T-helper 2 cell (primary cell): ENCODE data around the gene CEBPZ.
"Not testable (repeated sequence)": the region's sequence is repeated elsewhere in the genome, so short reads cannot be mapped to it uniquely, and the experiment has no call there.

Experiments
- DNase-seq, 5 experiments: peaks; one replicate each; pipeline versions ENCODE4 v3.0.0 to v3.0.0-alpha.2; 2012 to 2022

The CEBPZ gene

DNA sequence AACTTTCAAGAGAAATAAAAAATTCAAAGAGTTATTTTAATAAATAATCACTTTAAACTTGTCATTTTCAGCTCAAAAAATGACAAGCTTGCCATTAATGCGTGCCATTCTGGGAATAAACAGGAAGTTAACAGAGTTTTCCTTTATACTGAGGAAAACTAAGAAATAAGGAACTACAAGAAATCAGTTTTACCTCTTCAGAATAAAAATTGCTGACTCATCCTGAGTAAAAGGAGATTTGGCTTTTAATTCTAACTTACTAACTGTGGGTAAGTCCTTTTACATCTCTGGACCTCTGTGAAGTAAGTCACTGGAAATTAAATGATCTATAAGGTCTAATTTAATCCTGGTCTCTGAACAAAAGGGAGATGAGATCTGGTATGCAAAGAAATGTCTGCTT lies 16.1 kb downstream of the CEBPZ start:
- DNase-seq: no peak

DNA sequence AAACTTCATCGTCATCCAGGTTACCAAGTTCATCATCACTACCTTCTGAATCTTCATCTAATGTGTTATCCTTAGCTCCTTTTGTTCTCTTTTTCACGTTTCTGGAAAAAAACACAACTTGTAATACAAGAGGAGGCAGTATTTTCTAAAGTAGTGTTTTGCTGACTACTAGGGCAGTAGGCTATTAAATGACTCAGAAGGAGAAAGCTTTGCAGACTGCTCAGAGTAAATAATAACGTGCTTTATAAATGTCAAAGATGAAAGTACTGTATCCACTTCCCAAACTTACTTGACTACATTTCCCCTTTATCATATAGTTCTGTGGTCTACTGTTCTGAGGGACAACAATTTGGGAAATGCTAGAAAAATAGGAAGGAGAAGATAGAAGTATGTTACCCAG lies 19.5 kb downstream of the CEBPZ start:
- no peak for DNase-seq

DNA sequence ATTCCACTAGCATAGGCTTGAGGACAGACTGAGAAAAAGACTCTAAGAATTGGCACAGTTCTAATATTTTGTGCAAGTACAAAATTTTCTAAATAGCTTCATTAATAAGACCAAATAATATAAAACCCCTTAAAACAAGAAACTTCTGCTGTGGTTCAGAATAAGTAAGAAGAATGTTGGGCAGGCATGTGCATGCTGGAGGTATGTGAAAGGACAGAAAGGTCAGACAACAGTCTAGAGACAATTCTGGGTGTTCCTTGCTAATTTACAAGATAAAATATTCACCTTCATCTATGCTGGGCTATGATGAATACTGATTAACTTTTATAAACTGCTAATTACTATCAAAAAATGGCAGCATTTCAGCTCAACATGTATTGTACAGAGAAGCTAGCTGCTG lies 20.2 kb downstream of the CEBPZ start:
- DNase-seq: no peak

DNA sequence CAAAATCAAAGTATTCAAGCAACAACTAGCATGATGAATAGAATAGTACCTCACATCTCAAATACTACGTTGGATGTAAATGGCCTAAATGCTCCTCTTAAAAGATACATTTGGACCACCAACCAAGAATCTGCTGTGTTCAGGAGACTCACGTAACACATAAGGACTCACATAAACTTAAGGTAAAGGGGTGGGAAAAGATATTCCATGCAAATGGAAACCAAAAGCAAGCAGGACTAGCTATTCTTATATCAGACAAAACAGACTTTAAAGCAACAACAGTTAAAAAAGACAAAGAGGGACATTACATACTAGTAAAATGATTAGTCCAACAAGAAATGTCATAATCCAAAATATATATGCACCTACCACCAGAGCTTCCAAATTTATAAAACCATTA lies 24.6 kb downstream of the CEBPZ start:
- DNase-seq: not testable (repeated sequence)

DNA sequence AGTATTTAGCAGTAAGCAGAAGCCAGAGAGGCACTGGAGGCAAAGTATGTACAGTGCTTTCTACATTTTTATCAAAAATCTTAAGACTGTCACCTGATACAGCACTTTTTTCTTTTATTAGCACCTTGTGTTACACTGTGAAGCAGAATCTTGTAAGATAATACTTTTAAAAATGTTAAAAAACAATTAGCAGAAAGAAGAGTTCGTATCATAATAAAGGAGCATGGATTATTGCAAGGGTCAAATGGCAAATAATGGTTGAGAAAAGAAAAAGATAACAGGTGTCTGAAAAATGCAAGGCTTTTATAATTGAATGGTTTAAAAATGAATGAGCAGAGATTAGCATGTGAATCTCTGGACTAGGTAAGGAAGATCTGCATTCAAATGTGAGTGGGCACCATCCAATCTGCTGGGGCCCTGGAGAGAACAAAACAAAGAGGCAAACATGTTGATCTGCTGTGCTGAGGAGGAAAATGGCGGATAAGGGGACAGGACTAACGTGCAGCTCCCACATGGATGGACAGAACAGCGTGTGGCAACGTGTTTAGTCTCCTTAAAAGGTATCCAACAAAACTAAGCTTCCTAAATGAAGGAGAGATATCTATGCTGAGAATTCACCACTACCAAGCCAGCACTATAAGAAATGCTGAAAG lies 25.6 kb downstream of the CEBPZ start:
- DNase-seq: no peak

DNA sequence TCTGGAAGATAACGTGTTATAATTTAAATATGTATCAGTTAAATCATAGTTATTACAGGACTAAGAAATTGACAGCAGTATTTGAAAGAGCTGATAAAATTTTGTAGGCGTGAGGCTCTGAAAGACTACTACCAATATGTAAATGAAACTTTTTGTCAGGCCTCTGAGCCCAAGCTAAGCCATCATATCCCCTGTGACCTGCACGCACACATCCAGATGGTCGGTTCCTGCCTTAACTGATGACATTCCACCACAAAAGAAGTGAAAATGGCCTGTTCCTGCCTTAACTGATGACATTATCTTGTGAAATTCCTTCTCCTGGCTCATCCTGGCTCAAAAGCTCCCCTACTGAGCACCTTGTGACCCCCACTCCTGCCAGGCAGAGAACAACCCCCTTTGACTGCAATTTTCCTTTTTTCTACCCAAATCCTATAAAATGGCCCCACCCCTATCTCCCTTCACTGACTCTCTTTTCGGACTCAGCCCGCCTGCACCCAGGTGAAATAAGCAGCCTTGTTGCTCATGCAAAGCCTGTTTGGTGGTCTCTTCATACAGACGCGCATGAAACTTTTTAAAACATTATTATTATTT lies 26.2 kb downstream of the CEBPZ start:
- not testable (repeated sequence) for DNase-seq

DNA sequence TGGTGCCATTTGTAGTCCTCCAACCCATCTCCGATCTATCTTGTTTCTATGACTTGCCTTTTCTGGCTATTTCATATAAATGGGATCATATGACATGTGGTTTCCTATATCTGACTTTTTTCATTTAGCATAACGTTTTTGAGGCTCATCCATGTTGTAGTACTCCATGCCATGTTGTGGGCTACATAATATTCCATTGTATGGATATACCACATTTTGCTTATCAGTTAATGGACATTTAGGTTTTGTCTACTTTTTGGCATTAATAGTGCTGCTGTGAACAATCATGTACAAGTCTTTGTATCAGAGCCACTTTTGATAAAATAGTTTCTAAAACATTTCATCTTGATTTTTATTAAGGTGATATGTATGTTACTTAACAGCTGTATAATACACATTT lies 27.7 kb downstream of the CEBPZ start:
- DNase-seq: no peak

DNA sequence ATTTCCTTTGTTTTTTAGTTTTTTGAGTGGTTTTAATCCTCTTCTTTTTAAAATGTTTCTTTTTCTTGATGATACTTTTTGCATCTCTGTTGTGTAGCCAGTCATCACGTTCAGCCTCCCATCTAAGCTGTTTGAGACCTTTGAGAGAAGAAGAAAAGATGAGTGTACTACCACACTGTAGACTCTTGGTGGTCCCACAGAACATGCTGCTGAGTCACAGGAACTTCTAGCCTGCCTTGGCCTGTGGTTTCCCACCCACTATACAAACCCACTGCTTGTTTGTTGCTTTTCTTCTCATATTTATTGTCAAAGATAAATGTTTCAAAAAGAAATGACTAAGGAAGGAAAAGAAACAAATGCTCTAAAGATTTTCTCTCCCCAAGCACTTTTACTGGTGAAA lies 29.6 kb downstream of the CEBPZ start:
- DNase-seq: peak in 1 of 5 experiments; percentile 57

DNA sequence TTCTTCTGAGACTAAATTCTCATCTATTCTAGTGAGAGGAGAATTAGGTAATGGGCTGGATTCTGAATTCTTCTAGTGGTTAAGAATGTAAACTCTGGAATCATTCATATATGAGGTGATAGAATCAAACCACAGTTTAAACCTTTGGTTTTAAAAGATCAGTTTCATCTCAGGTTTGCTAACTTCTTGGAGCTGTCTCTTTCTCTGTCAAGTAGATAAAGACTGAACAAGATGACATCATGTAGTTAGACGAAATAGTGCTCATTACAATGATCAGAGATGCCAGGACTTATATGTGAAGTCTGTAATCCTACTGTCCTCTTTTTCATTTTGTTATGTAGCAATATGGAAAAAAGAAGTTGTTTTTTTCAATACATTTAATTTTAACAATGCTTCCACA lies 30.2 kb downstream of the CEBPZ start:
- peak in 1 of 5 experiments; percentile 24 for DNase-seq

DNA sequence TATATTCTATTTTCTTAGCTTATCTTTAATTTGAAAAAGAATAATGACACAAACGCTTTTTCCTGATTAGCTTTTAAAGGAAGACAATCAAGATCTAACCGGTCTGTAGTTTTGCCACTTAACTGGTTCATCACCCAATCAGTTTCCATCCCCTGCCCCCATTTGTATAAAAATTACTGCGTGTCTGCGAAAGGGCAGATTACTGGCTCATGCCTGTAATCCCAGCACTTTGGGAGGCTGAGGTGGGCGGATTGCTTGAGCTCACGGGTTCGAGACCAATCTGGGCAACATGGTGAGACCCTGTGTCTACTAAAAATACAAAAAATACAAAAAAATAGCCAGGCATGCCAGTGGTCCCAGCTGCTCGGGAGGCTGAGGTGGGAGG lies 32.7 kb downstream of the CEBPZ start:
- no peak for DNase-seq

DNA sequence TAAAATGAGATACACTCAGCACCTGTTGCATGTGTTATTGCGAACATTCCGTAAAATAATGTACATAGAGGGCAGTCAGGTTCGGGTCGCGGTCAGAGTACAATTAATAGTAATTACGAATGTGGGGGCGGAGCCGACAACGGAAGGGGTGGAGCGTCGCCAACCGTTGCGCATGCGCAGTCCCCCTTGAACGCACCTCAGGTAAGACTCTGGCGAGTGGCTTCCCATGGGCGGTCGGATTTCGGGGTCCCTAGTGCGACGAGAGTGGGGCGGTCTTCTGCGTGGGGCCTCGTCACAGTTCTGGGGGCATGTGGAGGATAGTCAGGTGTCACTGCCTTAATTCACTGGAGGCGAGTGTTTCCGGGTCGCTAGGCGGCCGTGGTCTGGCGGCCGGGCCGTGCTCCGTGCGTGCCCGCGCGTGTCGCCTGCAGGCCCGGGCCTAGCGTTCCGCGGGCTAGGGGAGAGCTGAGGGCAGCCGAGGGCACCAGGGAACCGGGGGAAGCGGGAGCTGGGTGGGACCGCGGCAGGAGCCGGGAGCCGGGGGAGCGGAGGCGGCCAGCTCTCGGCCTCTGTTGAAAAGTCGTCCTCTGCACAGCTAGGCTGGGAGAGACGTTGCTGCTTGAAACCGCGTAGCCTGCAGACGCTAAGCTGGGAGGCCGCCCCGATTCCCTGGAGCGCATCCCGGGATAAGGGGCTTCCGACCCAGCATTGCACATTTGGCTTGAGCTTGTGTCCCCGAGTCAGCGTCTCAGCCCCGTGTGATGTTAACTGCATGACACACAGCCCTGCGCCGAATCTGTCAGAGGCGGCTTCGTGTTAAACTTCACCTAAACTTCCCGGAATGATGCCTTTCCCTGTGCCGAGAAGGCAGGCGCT lies 34.8 kb downstream of the CEBPZ start, which contains the start of gene CEBPZOS:
Gene CEBPZOS (plus strand): TSS at position 177 of the 876 bp plus-strand sequence. CDS start 3,209 bp downstream, outside the sequence.
- peak; percentile 80 to 87 (median 85) for DNase-seq

DNA sequence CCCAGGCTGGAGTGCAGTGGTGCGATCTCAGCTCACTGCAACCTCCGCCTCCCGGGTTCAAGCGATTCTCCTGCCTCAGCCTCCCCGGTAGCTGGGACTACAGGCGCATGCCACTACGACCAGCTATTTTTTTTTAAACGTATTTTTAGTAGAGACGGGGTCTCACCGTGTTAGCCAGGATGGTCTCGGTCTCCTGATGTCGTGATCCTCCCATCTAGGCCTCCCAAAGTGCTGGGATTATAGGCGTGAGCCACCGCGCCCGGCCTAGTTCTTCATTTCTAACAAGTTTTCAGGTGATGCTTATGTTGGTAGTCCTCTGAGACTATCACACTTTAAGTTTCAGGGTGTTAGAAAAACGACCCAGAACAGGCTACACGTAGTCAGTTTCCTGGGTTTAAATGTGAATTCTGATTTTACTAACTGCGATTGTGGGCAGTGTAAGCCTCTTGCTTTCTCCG lies 35.5 kb downstream of the CEBPZ start:
- DNase-seq: not testable (repeated sequence)

DNA sequence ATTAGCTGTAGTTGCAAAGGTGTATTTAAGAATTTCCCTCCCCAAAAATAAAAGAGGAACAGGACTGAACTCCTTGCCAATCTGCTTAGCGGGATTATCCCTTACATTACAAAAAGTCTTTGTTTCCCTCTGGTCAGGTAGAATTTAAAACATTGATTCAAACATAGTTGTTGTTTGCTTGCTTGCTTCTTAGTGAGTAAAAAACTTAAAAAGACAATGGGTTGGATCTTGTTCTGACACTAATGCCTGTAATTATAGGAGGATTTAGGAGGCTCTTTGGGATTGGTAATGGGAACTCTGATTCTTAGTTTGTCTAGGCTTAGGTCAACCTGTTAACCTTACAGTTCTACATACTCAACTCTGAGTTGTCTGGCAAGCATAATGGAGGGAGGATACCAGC lies 38.8 kb downstream of the CEBPZ start:
- no peak for DNase-seq

DNA sequence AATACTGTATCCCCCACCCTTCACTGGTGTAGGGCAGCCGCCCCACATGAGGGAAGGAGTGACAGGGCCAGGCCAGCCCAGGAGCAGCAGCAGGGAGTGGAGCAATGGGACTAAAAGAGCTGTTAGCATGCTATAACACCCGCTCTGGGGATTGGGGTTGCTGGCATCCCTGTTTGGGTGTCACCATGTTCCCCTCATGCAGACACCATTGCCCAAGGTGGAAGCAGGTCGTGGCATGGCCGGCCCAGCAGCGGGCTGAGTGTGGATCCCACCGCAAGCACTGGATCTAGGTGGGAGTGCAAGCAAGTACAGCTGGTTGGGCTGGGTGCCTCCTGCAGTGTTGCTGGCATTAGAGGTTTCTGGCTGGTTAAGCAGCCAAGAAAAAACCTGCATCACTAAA lies 39.6 kb downstream of the CEBPZ start:
- no peak for DNase-seq

DNA sequence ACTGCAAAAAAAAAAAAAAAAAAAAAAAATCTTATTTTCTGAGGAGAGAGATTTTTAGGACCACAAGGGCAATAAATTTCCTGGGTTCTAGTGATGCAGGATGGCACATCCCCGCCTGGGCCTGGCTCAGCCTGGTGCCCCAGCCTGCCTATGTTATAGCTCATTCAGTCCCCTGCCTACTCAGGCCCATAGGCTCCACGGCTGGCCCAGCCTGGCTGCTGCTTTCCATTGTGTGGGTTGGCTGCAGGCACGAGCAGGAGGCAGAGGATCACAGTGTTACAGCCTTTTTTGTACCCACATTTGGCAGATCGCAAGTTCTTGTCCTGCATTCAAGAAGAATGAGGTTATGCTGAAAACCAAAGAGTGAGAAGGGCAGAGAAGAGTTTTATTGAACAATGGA lies 40.1 kb downstream of the CEBPZ start:
- DNase-seq: no peak

DNA sequence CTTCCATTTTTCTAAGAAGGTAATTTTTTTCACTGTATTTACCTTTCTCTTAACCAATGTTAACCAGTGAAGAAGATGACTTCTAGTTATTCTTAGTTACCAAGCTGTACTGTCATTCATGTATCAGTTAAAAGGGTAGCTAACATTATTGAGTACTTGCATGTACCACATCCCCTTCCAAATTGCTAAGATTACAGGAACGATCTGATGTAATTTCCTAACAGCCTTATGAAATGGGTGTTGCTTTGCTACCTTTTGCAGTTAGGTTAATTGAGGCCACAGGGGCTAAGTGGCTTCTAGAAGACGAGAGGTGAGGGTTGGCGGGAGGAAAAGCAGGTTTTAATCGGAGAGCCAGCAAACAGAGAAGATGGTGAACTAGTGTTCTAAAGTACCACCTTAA lies 41.1 kb downstream of the CEBPZ start:
- no peak for DNase-seq

DNA sequence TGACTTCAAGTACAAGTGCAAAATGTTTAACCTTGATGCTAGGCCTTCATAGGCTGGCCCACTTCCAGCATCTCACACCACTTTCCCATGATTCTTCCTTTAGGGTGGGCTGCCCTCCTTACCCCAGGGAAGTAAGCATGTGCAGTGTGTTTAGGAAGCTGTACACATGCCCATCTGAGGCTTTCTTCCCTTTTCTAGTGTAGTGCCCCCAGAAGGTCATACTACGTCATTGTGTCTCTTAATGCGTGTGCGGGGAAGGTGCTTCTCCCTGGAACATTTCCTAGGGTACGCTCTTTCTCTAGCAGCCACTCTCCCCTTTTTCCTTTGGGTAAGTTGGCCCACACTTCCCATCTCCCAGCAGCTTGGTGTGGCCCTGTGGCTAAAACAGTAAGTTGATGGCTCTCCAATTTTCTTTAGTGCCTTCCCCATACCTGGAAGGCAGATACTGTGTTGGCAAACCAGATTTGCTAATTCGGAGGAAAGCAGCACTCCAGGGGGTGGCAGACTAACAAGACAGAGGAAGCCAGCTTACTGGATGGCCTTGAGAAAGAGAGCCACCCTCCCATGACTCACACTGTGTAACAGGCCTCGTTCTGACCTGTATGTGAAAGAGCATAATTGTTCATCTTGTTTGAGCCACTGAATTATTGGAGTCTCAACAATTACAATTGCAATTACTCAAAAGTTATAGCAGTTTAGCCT lies 41.8 kb downstream of the CEBPZ start:
- no peak for DNase-seq

DNA sequence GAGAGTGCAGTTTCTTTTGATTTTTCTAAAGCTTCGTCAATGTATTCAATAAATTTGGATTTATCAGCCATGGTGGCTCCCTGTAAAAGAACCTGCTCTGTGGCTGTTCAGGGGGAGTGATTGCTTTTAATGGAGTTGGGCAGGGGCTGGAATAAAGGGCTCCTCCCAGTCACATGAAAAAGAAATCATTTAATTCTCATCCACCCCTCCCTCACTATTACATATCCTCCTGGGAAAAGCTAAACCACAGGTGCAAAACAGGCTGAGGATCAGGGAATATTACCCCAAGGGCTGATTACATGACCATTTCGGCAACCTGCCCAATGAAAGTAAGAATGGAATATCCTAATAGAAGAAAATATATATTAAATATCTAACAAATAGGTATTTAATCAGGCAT lies 42.8 kb downstream of the CEBPZ start, which contains the start of gene SULT6B1:
Gene SULT6B1 (minus strand): TSS at position 101 of the 400 bp plus-strand sequence. CDS start 30 bp downstream, at position 71.
- no peak for DNase-seq

DNA sequence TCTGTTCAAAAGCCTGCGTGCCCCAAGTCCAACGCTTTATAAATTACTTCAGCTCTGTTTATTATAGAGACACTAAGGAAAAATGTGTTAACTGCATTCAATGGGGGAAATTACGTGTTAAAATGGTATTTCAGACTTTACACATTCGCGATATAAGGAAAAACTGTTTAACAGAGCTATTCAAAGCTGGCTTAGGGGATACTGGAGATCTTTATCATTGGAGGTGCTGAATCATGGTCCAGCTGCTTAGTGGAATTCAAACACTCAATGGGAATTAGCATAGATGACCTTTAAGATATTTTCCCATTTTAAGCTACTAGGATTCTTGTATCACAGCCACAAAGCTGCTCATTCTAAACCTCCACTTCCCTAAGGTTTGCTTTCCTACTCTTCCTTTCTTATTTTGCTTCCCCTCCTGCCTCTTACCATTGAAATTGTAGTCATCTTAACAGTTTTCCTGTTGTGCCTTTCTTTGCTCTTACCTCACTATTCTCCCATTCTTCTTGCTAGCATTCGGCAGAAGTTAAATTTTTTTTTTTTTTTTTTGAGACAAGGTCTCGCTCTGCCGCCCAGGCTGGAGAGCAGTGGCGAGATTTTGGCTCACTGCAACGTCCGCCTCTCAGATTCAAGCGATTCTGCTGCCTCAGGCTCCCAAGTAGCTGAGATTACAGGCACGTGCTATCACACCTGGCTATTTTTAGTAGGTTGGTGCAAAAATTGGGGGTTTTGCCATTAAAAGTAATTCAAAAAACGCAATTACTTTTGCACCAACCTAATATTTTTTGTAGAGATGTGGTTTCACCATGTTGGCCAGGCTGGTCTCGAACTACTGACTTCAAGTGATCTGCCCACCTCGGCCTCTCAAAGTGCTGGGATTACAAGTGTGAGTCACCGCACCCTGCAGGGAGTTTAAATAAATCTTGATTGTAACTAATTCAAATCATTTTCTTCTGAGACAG lies 49.4 kb downstream of the CEBPZ start:
- DNase-seq: no peak

DNA sequence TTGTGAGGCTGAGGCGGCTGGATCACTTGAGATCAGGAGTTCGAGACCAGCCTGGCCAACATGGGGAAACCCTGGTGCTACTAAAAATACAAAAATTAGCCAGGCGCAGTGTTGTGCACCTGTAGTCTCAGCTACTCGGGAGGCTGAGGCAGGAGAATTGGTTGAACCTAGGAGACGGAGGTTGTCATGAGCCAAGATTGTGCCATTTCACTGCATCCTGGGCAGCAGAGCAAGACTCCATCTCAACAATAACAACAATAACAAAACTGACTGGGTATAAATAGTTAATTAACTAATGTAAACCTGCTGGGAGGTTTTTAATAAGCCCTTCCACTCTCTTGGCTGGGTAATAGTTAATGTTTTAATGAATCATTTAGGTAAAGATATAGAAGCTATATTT lies 50.8 kb downstream of the CEBPZ start:
- no peak for DNase-seq

DNA sequence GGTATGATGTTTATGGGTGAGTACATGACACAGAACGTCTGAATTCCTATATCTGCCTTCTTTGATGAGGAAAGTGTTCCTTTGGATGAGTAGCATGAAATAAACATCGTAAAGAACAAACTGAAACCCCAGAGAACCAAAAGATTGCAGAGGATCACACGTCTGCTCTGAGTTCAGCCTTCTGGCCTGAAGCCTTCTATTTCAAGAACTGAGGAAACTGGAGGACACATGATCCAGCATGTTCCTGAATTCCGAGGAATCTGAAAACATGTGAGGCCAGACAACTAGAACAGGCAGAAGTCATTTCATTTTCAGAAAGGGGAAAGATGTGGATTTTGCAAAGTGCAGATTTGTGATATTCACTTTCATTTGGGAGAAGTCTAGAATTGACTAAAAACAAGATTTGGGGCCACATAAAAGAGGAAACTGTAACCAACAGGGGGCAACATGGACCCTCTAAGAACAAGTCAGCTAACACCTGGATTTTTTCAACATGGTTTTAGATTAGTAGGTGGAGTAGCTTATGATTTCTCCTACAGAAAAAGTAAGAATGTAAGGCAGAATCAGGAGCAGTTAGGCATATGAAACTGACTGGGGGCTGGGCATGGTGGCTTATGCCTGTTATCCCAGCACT lies 51.3 kb downstream of the CEBPZ start:
- no peak for DNase-seq
